GM19463 (cell line): Measurements from ENCODE around the gene EXOC6B.
"Not testable (repeated sequence)": the region's sequence is repeated elsewhere in the genome, so short reads cannot be mapped to it uniquely, and the experiment has no call there.

ENCODE experiments used
- ATAC-seq: cut with Tn5 transposase; IDR thresholded peaks from one replicate; pipeline ENCODE4 v1.9.1; 2021; ENCODE audit warnings: mild to moderate bottlenecking, moderate library complexity; ENCODE audit not compliant: unreplicated experiment

EXOC6B gene

GRCh38 chr2:72619626-72620025 is 206.2 kb downstream of the EXOC6B start:
- ATAC-seq: no peak

- ATAC-seq: no peak
Measured at GRCh38 chr2:72613931-72614330, 211.9 kb downstream of the EXOC6B start.

GRCh38 chr2:72612614-72613160 is 213.1 kb downstream of the EXOC6B start:
- ATAC-seq: no peak

GRCh38 chr2:72607189-72607588 is 218.6 kb downstream of the EXOC6B start:
- no peak for ATAC-seq

- no peak for ATAC-seq
Measured at GRCh38 chr2:72605836-72606442, 219.9 kb downstream of the EXOC6B start.

GRCh38 chr2:72604468-72604867 is 221.4 kb downstream of the EXOC6B start:
- no peak for ATAC-seq

GRCh38 chr2:72603481-72603880 is 222.4 kb downstream of the EXOC6B start:
- no peak for ATAC-seq

GRCh38 chr2:72602711-72603110 is 223.1 kb downstream of the EXOC6B start:
- ATAC-seq: no peak

- no peak for ATAC-seq
Measured at GRCh38 chr2:72602095-72602494, 223.7 kb downstream of the EXOC6B start.

GRCh38 chr2:72583836-72584235 is 242.0 kb downstream of the EXOC6B start:
- not testable (repeated sequence) for ATAC-seq

GRCh38 chr2:72583376-72583775 is 242.5 kb downstream of the EXOC6B start:
- no peak for ATAC-seq

- ATAC-seq: no peak
Measured at GRCh38 chr2:72581560-72582181, 244.2 kb downstream of the EXOC6B start.

- no peak for ATAC-seq
Measured at GRCh38 chr2:72579591-72580180, 246.1 kb downstream of the EXOC6B start.

- no peak for ATAC-seq
Measured at GRCh38 chr2:72576861-72577260, 249.0 kb downstream of the EXOC6B start.

- ATAC-seq: no peak
Measured at GRCh38 chr2:72576459-72576858, 249.4 kb downstream of the EXOC6B start.

GRCh38 chr2:72574886-72575285 is 250.9 kb downstream of the EXOC6B start:
- ATAC-seq: no peak

- no peak for ATAC-seq
Measured at GRCh38 chr2:72573232-72573631, 252.6 kb downstream of the EXOC6B start.

GRCh38 chr2:72572501-72572900 is 253.3 kb downstream of the EXOC6B start:
- no peak for ATAC-seq

GRCh38 chr2:72570413-72570812 is 255.4 kb downstream of the EXOC6B start:
- no peak for ATAC-seq

- no peak for ATAC-seq
Measured at GRCh38 chr2:72562451-72563153, 263.2 kb downstream of the EXOC6B start.

GRCh38 chr2:72561621-72562318 is 264.1 kb downstream of the EXOC6B start:
- no peak for ATAC-seq
